ENCODE measurements around the gene GLCCI1.
"Not testable (repeated sequence)": the region's sequence is repeated elsewhere in the genome, so short reads cannot be mapped to it uniquely, and the experiment has no call there.

Gene GLCCI1

DNA sequence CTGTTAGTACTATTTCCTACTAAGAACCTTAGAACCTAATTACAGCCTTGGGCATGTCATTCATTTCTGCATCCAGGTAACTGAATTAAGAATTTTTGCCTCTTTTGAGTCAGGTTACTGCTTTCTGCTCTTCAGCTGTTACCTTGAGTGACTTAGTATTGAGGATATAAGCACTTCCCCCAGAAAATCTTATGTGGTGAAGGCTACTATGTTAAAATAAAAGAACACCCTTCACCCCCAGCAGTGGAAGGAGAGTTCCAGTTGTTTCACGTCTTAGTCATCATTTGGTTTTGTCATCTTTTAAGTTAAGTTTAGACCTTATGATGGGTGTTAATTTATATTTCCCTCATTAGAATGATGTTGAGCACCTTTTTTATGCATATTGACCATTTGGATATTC is 82.8 kb downstream of the GLCCI1 start:
- DNase-seq (ENCODE audit: low read depth) = no peak

DNA sequence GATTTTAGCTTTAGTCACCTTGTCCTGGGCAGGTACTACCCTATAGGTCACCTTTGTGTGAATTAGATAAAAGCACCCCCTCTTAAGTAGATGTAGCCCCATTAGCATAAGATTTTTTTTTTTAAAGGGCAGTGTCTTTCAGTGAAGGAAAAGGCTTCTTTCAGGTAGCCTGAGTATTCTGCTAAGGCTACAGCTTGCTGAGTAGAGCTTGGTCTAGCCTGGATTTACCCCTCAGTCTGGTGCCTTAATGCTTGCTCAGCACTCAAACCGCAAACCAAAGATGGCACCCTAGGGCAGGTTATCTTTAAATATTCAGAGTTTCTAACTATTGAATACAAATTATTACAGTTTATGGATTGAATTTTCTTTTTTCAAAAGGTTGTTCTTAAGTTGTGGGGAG is 83.4 kb downstream of the GLCCI1 start:
- no peak for DNase-seq (ENCODE audit: low read depth)

DNA sequence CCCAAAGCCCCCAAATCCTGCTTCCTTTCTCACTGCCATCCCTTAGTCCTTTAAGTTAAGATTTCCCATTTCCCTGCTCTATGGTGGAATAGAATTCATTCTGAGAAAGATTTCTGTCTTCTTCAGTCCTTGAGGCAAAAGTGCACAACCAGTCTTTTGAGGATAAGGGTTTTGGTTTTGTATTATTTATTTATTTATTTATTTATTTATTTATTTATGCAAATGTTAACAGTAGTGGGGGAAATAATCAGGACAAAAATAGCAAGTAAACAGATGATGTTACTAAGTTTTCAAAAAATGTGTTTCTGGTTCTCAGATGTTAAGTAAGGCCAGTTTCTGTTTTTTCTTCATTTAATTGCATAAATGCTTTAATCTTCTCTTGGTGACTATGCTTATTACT is 84.2 kb downstream of the GLCCI1 start:
- no peak for DNase-seq (ENCODE audit: low read depth)

DNA sequence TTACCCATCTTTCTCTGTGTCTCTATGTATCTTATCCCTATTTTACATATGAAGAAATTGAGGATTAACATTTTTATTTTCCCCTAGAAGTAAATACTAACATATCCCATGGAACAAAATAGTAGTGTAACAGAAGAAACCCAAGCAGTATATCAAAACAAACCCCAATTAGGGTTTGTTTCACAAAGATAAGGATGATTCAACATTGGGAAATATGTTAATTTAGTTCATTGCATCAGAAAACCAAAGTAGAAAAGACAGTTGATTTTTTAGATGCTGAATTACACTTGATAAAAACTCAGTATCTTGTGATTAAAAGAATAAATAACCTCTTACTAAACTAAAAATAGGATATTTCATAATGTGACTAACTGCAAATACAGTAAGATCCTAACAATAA is 87.8 kb downstream of the GLCCI1 start:
- no peak for DNase-seq (ENCODE audit: low read depth)

DNA sequence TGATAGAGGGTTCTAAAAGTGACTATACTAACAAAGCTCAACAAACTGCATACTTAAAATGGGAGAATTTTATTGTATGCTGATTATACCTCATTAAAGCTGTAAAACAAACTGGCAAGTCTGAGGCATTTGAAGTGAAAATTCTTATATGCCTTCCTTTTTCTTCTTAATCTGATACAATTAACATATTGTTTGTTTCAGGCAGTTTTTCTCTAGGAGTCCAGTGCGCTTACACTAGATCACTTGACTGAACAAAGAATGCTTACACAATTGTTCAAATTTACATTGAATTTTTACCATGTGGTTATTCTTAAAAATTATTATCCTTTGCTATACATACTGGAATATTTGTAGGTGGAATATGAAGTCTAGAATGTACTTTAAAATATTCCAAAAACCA is 89.0 kb downstream of the GLCCI1 start:
- DNase-seq (ENCODE audit: low read depth) = no peak

DNA sequence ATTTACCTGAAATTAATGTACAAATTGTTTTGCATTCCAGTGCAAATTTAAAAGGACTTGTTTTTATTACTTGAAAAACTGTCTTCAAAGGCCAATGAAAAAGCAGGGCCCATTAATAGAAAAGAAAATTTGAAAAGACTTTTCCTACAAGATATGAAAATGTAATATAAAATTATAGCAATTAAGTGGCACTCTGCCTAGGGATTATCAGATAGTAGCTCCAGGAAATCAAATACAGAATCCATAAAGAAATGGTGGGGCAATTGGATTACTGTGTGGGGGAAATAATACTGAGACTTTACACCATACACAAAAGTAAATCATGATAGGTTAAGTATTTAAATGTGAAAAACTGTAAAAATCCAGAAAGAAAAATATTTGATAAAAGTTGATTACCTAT is 89.7 kb downstream of the GLCCI1 start:
- DNase-seq (ENCODE audit: low read depth) = no peak

DNA sequence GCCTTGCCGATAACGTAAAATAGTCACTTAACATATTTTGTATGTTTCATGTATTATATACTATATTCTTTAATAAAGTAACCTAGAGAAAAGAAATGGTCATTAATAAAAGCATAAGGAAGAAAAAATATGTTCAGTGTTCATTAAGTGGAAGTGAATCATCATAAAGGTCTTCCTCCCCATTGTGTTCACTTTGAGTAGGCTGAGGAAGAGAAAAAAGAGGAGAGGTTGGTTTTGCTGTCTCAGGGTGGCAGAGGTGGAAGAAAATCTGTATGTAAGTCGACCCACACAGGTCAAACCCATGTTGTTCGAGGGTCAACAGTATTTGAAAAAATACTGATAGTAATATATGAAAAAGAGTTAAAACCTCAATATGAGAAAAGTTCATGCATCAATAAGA is 90.3 kb downstream of the GLCCI1 start:
- no peak for DNase-seq (ENCODE audit: low read depth)

DNA sequence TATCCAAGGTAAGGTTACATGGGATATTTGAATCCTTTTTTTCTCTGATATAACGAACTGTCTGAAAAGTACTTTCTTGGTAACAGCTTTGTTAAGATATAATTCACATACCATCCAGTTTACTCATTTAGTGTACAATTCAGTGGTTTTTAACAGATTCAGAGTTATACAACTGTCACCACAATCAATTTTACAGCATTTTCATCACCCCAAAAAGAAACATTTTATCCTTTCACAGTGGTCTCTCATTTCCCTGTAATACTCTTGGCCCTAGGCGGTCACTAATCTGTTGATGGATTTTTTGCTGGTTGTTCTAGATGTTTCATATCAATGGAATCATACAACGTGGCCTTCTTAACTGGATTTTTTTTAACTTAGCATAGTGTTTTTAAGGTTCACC is 91.6 kb downstream of the GLCCI1 start:
- no peak for DNase-seq (ENCODE audit: low read depth)

DNA sequence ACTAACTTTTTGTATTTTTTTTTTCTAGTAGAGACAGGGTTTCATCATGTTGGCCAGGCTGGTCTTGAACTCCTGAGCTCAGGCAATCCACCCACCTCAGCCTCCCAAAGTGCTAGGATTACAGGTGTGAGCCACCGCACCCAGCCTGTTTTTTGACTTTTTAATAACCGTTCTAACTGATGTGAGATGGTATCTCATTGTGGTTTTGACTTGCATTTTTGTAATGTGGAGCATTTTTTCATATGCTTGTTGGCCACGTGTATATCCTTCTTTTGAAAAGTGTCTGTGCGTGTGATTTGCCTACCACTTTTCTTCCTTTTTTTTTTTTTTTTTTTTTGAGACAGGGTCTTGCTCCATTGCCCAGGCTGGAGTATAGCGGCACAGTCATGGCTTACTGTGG is 94.7 kb downstream of the GLCCI1 start:
- not testable (repeated sequence) for DNase-seq (ENCODE audit: low read depth)

DNA sequence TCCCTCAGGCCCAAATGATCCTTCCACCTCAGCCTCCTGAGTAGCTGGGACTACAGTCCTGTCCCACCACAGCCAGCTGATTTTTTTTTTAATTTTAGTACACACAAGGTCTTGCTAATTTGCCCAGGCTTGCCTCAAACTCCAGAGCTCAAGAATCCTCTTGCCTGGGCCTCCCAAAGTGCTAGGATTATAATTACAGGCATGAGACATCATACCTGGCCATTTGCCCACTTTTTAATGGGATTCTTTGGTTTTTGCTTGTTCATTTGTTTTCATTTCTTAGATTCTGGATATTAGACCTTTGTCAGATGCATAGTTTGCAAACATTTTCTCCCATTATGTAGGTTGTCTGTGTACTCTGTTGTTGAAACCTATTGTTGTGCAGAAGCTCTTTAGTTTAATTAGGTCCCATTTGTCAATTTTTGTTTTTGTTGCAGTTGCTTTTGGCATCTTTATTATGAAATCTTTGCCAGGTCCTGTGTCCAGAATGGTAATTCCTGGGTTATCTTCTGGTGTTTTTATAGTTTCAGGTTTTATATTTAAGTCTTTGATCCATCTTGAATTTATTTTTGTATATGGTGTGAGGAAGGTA is 95.2 kb downstream of the GLCCI1 start:
- no peak for DNase-seq (ENCODE audit: low read depth)

DNA sequence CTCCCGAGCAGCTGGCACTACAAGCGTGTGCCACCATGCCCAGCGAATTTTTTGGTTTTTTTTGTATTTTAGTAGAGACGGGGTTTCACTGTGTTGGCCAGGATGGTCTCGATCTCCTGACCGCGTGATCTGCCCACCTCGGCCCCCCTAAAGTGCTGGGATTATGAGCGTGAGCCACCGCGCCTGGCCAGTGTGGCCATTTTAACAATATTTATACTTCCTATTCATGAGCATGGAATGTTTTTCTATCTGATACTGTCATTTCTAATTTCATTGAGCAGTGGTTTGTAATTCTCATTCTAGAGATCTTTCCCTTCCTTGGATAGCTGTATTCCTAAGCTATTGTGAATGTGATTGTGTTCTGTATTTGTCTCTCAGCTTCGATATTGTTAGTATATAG is 96.2 kb downstream of the GLCCI1 start:
- DNase-seq (ENCODE audit: low read depth) = no peak

DNA sequence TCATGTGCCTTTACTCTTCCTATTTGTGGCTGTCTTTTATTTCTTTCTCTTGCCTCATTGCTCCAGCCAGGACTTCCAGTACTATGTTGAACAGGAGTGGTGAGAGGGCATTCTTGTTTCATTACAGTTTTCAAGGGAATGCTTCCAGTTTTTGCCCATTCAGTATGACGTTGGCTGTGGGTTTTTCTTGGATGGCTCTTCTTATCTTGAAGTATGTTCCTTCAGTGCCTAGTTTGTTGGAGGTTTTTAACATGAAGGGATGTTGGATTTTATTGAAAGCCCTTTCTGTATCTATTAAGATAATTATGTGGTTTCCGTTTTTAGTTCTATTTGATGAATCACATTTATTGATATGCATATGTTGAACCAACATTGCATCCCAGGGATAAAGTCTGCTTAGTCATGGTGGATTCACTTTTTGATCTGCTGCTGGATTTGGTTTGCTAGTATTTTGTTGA is 96.8 kb downstream of the GLCCI1 start:
- no peak for DNase-seq (ENCODE audit: low read depth)

DNA sequence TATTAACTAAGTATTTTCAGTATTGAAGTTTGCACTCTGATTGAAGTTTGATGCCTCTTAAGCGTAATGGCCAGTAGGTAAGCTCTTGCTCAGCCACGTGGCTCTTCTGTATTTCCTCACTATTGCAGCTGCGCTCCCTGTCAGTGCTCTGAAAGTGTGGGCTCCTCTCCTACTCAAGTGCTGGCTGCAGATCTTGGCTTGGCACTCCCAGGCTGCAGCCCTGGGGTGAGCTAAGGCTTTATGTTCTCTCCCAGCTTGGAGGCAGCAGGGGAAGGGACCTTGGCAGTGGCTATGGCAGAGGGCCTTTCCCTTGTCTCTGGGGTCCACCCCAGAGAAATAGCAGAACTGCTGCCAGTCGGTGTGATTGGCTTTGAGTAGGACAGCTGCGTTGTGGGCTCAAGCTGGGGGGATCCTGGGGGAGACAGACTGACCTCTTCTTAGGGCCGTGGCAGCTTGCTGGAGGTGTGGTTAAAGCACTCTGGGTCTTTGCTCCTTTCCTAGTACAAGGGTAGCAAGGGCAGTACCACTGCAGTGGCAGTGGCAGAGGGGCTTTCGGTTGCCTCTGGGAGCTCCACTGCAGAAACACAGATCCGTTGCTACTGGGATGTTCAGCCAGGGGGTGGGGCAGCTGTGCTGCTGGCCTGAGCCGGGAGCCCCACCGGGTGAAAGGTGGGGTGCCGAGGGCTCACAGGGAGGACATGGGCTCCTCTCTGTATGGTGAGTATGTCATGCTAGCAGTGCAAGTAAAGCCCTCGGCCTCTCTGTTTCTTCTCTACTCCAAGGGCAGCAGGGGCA is 100.5 kb downstream of the GLCCI1 start:
- DNase-seq (ENCODE audit: low read depth) = no peak

DNA sequence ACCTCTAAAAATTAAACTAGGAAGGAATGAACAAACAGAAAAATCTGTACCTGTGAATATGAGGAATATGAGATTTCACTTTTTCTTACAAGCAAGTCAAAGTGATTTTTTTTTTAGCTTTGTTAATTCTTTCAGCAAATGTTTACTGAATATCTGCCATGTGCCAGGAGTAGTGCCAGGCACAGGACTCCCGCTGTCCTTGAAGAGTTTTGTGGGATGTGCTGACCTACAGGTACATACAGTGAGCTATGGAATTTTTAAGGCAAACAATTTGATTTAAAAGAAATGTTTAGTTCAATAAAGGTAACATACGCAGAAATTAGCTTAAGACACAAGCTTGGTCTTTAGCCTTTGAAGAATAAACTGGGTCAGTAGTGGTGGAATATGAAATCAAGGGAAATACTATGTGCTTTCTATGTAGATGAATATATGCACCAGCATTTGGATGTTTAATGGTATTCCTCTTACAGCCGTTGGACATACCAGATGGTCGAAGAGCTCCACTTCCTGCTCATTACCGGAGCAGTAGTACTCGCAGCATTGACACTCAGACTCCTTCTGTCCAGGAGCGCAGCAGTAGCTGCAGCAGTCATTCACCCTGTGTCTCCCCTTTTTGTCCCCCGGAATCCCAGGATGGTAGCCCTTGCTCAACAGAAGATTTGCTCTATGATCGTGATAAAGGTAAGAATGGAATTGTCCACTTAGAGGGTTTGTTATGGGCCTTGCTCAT is 102.0 kb downstream of the GLCCI1 start:
- DNase-seq (ENCODE audit: low read depth) = no peak

DNA sequence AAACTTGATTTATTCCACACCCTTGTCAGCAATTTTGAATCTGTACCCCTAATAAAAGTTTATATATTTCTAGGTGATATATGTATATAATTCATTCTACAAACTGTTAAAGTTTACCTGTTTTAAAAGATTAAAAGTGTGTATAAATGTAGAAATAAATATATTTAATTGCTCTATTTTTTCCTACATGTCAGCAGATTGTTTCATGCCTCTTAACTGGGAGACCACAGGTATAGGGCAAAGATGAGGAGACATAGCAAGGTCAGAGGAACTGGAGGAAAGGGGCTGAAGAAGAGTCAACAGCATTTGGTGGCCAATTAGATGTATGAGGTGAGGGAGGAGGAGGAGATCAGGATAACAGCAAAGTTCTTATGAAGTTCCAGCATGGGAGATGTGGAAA is 109.8 kb downstream of the GLCCI1 start:
- DNase-seq (ENCODE audit: low read depth) = no peak

DNA sequence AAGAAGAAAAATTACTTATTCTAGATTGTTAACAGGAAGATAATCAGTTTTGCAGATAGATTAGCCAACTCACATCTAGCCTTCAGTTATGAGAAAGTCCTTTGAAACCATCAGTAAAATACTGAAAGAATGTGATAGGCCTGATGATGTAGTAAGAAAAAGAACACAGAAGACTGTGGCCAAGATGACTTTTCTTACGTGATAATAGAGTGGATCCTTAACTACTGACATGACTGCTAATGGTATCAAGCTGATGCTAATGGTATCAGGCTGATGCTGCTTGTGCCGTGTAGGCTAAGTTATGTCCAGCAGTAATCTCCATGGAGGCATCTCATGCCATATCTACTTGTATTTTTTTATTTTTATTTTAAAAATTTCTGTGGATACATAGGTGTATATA is 114.2 kb downstream of the GLCCI1 start:
- no peak for DNase-seq (ENCODE audit: low read depth)

DNA sequence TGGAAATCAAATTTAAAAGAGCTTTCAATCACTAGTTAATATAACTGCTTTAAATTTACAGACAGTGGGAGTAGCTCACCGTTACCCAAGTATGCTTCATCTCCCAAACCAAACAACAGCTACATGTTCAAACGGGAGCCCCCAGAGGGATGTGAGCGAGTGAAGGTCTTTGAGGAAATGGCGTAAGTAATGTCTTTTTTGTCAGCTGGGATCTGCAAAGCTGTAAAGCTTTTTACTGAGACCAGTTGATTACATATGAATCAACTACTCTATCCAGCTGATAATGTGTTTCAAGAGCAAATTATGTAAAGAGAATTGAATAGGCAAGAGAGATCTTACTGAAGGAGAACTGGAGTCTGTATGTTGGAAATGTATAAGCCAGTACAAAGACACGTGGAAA is 116.2 kb downstream of the GLCCI1 start:
- DNase-seq (ENCODE audit: low read depth) = no peak

DNA sequence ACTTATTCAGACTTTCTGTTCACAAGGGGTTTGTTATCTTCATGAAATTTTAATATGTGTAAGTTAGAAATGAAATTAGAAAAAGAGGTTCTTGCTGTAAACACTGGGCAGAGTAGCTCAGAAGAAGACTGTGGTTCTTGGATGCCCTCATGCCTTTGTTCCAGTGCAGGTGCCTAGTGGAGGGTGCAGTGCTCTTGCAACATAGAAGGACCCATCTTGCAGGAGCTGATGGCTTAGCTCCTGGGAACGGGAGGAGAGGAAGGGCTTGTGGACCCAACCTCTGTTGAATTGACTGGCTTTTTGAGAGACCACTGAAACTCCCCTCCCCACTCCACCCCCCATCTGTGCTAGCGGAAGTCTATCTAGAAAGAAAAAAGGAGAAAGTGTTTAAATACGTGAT is 116.8 kb downstream of the GLCCI1 start:
- DNase-seq (ENCODE audit: low read depth) = no peak

DNA sequence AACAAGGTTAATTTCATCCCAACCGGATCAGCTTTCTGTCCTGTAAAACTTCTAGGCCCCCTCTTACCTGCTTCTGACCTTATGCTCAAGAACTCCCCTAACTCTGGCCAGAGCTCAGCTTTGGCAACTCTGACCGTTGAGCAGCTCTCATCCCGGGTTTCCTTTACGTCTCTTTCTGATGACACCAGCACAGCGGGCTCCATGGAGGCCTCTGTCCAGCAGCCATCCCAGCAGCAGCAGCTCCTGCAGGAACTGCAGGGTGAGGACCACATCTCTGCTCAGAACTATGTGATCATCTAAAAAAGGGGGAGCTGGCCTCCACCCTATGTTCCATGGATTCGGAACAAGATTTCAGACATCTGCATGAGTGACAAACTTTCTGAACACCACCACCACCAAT is 117.6 kb downstream of the GLCCI1 start:
- no peak for DNase-seq (ENCODE audit: low read depth)

DNA sequence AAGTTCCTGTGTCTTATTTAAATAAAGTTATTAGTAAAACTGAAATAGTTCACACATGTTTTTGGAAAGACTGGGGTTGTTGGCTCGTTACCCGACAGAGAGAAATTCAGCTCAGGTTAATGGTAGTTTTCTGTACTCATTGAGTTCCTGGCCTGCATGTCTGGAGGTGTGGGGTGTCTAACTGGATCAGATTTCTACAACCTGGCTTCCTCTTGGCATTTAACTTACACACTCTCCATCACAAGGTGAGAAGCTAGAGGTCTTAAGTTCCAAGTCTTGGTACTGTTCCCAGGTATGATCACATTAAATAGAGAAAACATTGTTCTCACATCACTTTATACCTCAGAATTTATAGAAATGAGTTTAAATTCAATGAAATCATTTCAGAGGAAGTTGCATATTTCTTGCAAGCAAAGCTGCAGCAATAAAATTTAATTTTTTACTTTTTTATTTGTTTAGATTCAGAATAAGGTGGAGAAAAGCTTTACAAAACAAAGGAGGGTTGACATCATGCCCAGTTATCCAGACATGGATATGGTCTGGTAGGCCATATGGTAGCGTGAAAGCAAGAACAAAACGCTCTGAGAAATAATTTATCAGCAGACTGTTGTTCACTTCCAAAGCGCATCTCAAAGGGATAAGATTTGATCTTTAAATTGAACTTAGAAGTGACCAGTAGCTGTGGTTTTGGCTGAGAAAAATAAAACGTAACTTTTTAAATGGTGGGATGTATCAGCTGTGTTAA is 120.6 kb downstream of the GLCCI1 start:
- no peak for DNase-seq (ENCODE audit: low read depth)

DNA sequence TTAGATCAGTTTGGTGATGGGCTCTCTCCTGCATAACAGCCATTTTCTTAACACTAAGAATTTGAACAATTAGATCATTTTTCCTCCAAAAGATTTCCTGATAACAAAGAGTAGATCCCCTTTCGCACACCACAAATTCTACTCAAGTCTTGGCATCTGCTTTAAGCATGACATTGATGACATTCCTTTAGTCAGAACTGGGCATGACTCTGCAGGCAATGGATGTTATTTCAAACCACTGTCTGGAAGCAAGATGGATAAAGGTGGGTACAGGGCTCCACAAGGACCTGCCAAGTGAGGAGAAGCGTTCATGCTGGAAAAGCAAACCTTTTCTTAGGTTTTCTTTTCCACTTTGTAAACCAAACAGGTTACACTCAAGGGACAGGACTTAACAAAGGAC is 123.5 kb downstream of the GLCCI1 start:
- DNase-seq (ENCODE audit: low read depth) = no peak
